Keratinocyte (primary cell): ENCODE data around the gene PHKA2. TPM values are rescaled to one million over a fixed set of nuclear protein-coding genes. Genes with fewer than 3 reads are reported as not detected.

Experiments used
- DNase-seq: peaks from one replicate; pipeline ENCODE4 v3.0.0-alpha.2; 2011; ENCODE audit warnings: low read depth, missing footprints, low spot score
- FAIRE-seq: peaks from 2 replicates; lab custom pipeline; 2011; peaks lifted over from hg19 to GRCh38; lab: Jason Lieb, UNC
- H2AFZ ChIP-seq: 2 replicates; pipeline ENCODE4 v1.6.0; 2012; ENCODE audit warnings: low read length, control low read depth, inconsistent platforms; ENCODE audit not compliant: control insufficient read depth
- H3K27ac ChIP-seq: 2 replicates; pipeline ENCODE4 v1.5.1; 2011; ENCODE audit warnings: low read length; ENCODE audit not compliant: control insufficient read depth, insufficient read depth
- H3K27me3 ChIP-seq: 3 replicates; pipeline ENCODE4 v1.6.0; 2011; ENCODE audit warnings: low read length; ENCODE audit not compliant: control insufficient read depth, insufficient read depth; ENCODE audit errors: extremely low read depth
- H3K36me3 ChIP-seq, 2 experiments: 2 replicates in 1 of 2; 3 replicates in 1 of 2; pipeline ENCODE4 v1.5.1; 2011; ENCODE audit warnings: low read length in 2 of 2, mild to moderate bottlenecking in 1 of 2; ENCODE audit not compliant: control insufficient read depth in 2 of 2, insufficient read depth in 2 of 2; ENCODE audit errors: extremely low read depth in 1 of 2
- H3K4me1 ChIP-seq: 3 replicates; pipeline ENCODE4 v1.5.1; 2011; ENCODE audit warnings: low read length; ENCODE audit not compliant: control insufficient read depth, insufficient read depth; ENCODE audit errors: extremely low read depth
- H3K4me2 ChIP-seq: 3 replicates; pipeline ENCODE4 v1.6.0; 2011; ENCODE audit warnings: low read depth, low read length; ENCODE audit not compliant: control insufficient read depth, insufficient read depth; ENCODE audit errors: extremely low read depth
- H3K4me3 ChIP-seq, 3 experiments: fragments of 200-600 bp in 1 of 3; sonication (generic) in 1 of 3; 2 replicates in 2 of 3; 3 replicates in 1 of 3; pipeline ENCODE4 v1.5.1; 2011 to 2016; ENCODE audit warnings: low read length in 3 of 3, mild to moderate bottlenecking in 3 of 3, control low read depth in 2 of 3, inconsistent platforms in 1 of 3, low read depth in 1 of 3, mixed read lengths in 1 of 3, mixed run types in 1 of 3, moderate library complexity in 1 of 3; ENCODE audit not compliant: control insufficient read depth in 2 of 3, insufficient read depth in 2 of 3; ENCODE audit errors: extremely low read depth in 1 of 3
- H3K79me2 ChIP-seq: 2 replicates; pipeline ENCODE4 v1.6.0; 2012; ENCODE audit warnings: low read length; ENCODE audit not compliant: control insufficient read depth, insufficient read depth
- H3K9ac ChIP-seq: 3 replicates; pipeline ENCODE4 v1.6.0; 2011; ENCODE audit warnings: low read length; ENCODE audit not compliant: control insufficient read depth, insufficient read depth; ENCODE audit errors: extremely low read depth
- H3K9me1 ChIP-seq: 3 replicates; pipeline ENCODE4 v1.6.0; 2011; ENCODE audit warnings: low read length; ENCODE audit not compliant: control insufficient read depth, insufficient read depth; ENCODE audit errors: extremely low read depth
- H3K9me3 ChIP-seq: 2 replicates; pipeline ENCODE4 v1.5.1; 2012; ENCODE audit warnings: low read depth, low read length; ENCODE audit not compliant: control insufficient read depth
- H4K20me1 ChIP-seq: 3 replicates; pipeline ENCODE4 v1.6.0; 2011; ENCODE audit warnings: low read length; ENCODE audit not compliant: control insufficient read depth, insufficient read depth; ENCODE audit errors: extremely low read depth
- EZH2 ChIP-seq: IDR thresholded peaks from one replicate; pipeline ENCODE4 v1.6.1; 2012; ENCODE audit warnings: inconsistent platforms, mild to moderate bottlenecking, low read length, moderate library complexity
- dilution Hi-C: fragments of 300-500 bp; cut with MboI; formaldehyde crosslinking; loops from one replicate; pipeline ENCODE4 v1.7.0; 2020; ENCODE audit warnings: low sequenced_read_pairs; ENCODE audit not compliant: extremely low pct_ligation_motif_present
- polyA plus RNA-seq, 5 experiments: library from polyadenylated mRNA; depleted of rRNA in 3 of 5; stranded (reverse) in 3 of 5; stranded (forward) in 1 of 5; unstranded in 1 of 5; fragments of >200 nt; gene quantifications; 1 replicate in 1 of 5; 2 replicates in 3 of 5; 3 replicates in 1 of 5; pipeline versions ENCODE4 v1.2.1 to v1.2.3, GENCODE V29; 2011 to 2012; ENCODE audit warnings: missing spikeins in 2 of 5, low read depth in 1 of 5, low replicate concordance in 1 of 5
- TF ChIP-seq, protein P1 (sequence below), 3 experiments: IDR thresholded peaks in 1 of 3; conservative IDR thresholded peaks in 1 of 3; optimal IDR thresholded peaks in 1 of 3; 2 replicates in 2 of 3; 3 replicates in 1 of 3; pipeline versions ENCODE3 to v1.5.1; 2011; ENCODE audit warnings: low read length in 3 of 3, mild to moderate bottlenecking in 3 of 3, moderate library complexity in 2 of 3, control low read depth in 1 of 3, inconsistent platforms in 1 of 3; ENCODE audit not compliant: insufficient read depth in 2 of 3; ENCODE audit errors: extremely low read depth in 1 of 3

The PHKA2 gene
- polyA plus RNA-seq, 1 donor (not counting 4 experiments of a cell fraction or from before 2014, with no cell fraction given): 14.1 TPM

DNA sequence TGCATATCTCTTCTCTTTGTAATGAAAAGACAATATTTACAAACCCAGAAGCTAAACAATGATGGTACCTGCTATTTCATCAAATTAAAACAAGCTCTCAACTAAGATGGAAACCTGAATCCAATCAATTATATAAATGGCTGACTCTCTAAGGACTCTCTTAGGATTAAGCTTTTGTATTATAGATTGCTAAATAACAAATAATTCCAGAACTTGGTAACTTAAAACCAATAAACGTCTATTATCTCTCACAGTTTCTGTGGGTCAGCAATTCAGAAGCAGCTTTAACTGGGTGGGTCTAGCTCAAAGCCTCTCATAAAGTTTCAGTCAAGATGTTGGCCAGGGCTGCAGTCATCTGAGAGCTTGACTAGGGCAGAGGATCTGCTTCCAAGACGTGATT lies 12.4 kb downstream of the PHKA2 start:
- Histone ChIP-seq H2AFZ (no peak overlapping the region), H3K27me3 (no peaks in the 10 kb centered on the region), H3K9me1 (no peaks in the 10 kb centered on the region), H3K9me3 (no peaks in the 10 kb centered on the region), H4K20me1 (no peaks in the 10 kb centered on the region), H3K79me2 (no peaks in the 10 kb centered on the region), H3K27ac (no peak overlapping the region), H3K4me2 (no peak overlapping the region), H3K4me3 (no peak overlapping the region), H3K9ac (no peak overlapping the region), H3K4me1 (no peaks in the 10 kb centered on the region), H3K36me3 (no peaks in the 10 kb centered on the region)
- dilution Hi-C loops: no loop called here
- TF ChIP-seq EZH2: no peak
- TF ChIP-seq, protein P1, sequence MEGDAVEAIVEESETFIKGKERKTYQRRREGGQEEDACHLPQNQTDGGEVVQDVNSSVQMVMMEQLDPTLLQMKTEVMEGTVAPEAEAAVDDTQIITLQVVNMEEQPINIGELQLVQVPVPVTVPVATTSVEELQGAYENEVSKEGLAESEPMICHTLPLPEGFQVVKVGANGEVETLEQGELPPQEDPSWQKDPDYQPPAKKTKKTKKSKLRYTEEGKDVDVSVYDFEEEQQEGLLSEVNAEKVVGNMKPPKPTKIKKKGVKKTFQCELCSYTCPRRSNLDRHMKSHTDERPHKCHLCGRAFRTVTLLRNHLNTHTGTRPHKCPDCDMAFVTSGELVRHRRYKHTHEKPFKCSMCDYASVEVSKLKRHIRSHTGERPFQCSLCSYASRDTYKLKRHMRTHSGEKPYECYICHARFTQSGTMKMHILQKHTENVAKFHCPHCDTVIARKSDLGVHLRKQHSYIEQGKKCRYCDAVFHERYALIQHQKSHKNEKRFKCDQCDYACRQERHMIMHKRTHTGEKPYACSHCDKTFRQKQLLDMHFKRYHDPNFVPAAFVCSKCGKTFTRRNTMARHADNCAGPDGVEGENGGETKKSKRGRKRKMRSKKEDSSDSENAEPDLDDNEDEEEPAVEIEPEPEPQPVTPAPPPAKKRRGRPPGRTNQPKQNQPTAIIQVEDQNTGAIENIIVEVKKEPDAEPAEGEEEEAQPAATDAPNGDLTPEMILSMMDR (optimal IDR thresholded peaks at IDR 0.05 in 1 of 3, IDR thresholded peaks at IDR 0.05 in 1 of 3, conservative IDR thresholded peaks at IDR 0.05 in 1 of 3; ENCODE audit: extremely low read depth in 1 of 3, insufficient read depth in 2 of 3, low read length in 3 of 3): no peak
- no peak for FAIRE-seq
- DNase-seq: no peak

DNA sequence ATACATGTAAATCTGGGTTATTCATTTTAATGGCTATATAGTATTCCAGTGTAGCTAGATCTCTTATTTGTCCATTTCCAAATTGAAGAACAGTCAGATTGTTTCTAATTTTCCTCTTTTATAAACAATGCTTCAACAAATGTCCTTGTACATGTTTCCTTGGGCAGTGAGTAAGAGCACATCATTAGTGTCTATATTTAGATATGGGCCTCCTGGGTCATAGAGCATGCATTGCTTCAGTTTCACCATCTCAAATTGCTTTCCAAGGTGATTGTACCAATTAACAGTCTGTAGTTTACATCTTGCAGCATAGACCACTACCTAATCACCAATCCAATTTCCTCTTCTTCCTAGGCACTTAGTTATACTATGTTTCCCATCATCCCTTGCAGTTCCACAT lies 13.4 kb downstream of the PHKA2 start:
- Histone ChIP-seq H3K4me1 (no peaks in the 10 kb centered on the region), H2AFZ (no peak overlapping the region), H4K20me1 (no peaks in the 10 kb centered on the region), H3K36me3 (no peaks in the 10 kb centered on the region), H3K4me3 (no peak overlapping the region), H3K9me3 (no peaks in the 10 kb centered on the region), H3K9me1 (no peaks in the 10 kb centered on the region), H3K27ac (no peak overlapping the region), H3K4me2 (no peak overlapping the region), H3K27me3 (no peaks in the 10 kb centered on the region), H3K79me2 (no peaks in the 10 kb centered on the region), H3K9ac (no peak overlapping the region)
- dilution Hi-C loops: no loop called here
- DNase-seq: no peak
- TF ChIP-seq, protein P1 (optimal IDR thresholded peaks at IDR 0.05 in 1 of 3, IDR thresholded peaks at IDR 0.05 in 1 of 3, conservative IDR thresholded peaks at IDR 0.05 in 1 of 3; ENCODE audit: extremely low read depth in 1 of 3, insufficient read depth in 2 of 3, low read length in 3 of 3): no peak
- no peak for FAIRE-seq
